ENCODE measurements around the gene PAM16.
A peak's percentile ranks its signal among the peaks of the same experiment; 100 is the strongest.

PAM16 gene

GRCh38 chr16:4383591-4384444, 32.7 kb upstream of the PAM16 start:
- DNase-seq: no peak

- DNase-seq: no peak
These were observed 31.8 kb upstream of the PAM16 start for GRCh38 chr16:4382795-4383357.

GRCh38 chr16:4381935-4382794, 31.0 kb upstream of the PAM16 start:
- DNase-seq: no peak

GRCh38 chr16:4381072-4381934, 30.2 kb upstream of the PAM16 start:
- no peak for DNase-seq

GRCh38 chr16:4380119-4381063, 29.3 kb upstream of the PAM16 start:
- DNase-seq: no peak

GRCh38 chr16:4378999-4379690, 28.0 kb upstream of the PAM16 start:
- no peak for DNase-seq

GRCh38 chr16:4378161-4378666, 27.1 kb upstream of the PAM16 start:
- no peak for DNase-seq

GRCh38 chr16:4377573-4378154, 26.5 kb upstream of the PAM16 start:
- no peak for DNase-seq

GRCh38 chr16:4376893-4377572, 25.9 kb upstream of the PAM16 start:
- DNase-seq: no peak

GRCh38 chr16:4376126-4376892, 25.2 kb upstream of the PAM16 start:
- no peak for DNase-seq

GRCh38 chr16:4375717-4376116, 24.6 kb upstream of the PAM16 start:
- no peak for DNase-seq

- peak; percentile 40 for DNase-seq
These were observed 23.0 kb upstream of the PAM16 start for GRCh38 chr16:4373909-4374742.

GRCh38 chr16:4373356-4373908, 22.3 kb upstream of the PAM16 start:
- peak; percentile 63 for DNase-seq

GRCh38 chr16:4372578-4373355, 21.6 kb upstream of the PAM16 start:
- DNase-seq: peak; percentile 77

- peak; percentile 62 for DNase-seq
These were observed 21.0 kb upstream of the PAM16 start for GRCh38 chr16:4372001-4372577.

- peak; percentile 71 for DNase-seq
These were observed 20.4 kb upstream of the PAM16 start, which contains the start of gene VASN for GRCh38 chr16:4371357-4372000. TSS of gene VASN (plus strand) at chr16:4371848. CDS start at chr16:4380878, 9,030 bp downstream.

All from DMS53 (cell line).